HUDEP-2 (cell line): ENCODE data around the gene RIOK3.
"Not testable (repeated sequence)": the region's sequence is repeated elsewhere in the genome, so short reads cannot be mapped to it uniquely, and the experiment has no call there.

Source experiments
- DNase-seq, 76 experiments: peaks; one replicate each; lab custom pipeline; 2025; ENCODE audit not compliant: unreplicated experiment in 76 of 76; lab: John Stamatoyannopoulos, UW

Gene RIOK3

DNA sequence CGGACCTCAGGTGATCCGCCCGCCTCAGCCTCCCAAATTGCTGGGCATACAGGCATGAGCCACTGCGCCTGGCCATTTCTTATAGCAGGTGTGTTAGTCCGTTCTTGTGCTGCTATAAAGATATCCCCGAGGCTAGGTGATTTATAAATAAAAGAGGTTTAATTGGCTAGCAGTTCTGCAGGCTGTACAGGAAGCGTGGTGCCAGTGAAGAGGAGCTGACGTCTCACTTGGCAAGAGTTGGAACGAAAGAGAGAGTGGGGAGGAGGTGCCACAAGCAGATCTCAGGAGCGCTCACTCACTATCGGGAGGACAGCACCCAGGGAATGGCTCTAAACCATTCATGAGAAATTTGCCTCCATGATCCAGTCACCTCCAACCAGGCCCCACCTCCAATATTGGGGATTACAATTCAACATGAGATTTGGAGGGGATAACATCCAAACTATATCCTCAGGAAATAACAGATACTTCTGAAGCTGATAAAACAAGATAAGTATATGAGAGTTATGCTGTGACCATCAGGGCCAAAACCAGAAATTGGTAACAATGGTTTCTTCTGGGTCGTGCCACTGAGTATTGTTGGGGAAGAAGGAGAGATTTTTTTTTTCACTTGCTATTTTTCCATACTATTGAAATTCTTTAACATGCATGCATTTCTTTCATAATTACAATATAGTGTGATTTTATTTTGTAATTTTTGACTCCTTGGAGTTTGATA is 42.8 kb downstream of the RIOK3 start:
- peak in 4 of 76 experiments; percentile 1 to 5 (median 4) for DNase-seq

DNA sequence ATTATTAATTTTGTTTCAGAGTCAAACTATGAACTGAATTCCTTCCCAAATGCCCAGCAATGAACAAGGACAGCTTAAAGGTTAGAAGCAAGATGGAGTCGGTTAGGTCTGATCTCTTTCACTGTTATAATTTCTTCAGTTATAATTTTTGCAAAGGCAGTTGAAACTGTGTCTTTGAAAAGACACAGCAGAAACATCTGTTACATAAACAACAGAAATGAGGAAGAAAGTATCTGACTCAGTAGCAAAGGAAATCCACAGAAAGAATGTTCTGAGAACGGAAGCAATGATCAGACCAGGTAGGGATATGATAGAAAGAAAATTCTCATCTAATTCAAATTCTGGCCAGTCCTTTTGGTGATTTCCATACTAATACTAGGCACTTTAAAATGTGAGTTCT is 45.0 kb downstream of the RIOK3 start:
- no peak for DNase-seq

DNA sequence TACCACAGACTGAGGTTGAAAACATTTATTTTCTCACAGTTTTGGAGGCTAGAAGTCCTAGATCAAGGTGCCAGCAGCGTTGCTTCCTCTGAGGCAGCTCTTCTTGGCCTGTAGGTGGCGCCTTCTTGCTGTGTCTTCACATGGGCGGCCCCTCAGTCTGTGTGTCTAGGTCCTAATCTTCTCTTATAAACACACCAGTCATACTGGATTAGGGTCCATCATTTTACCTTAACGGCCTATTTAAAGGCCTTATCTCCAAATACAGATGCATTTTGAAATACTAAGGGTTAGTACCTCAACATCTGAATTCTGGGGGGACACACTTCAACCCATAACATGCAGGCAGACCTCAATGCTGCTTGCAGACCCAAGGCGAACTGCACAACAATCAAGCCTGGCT is 45.8 kb downstream of the RIOK3 start:
- DNase-seq = peak in 71 of 76 experiments; percentile 6 to 86 (median 58)

DNA sequence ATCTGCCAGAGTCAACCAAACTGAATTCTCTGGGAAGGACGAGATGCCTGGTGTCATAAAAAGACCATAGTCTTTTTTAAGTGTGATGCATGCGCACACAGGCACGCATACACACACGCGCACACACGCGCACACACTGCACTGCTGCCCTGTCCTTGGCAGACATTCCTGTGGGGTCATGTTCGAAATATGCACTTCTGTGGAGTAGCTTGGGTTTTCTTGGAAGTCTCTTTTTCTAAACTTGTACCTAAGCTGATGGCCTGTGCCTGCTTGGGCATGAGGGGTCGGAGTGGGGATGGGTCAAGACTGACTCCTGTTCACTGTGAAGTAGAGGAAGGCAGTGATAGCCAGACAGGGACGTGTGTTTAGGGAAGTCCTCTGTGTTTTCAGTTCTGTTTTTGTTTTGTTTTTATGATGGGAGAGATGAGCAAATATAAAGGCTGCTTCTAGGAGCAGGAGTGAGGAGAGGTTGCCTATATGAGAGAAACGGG is 46.2 kb downstream of the RIOK3 start:
- no peak for DNase-seq

DNA sequence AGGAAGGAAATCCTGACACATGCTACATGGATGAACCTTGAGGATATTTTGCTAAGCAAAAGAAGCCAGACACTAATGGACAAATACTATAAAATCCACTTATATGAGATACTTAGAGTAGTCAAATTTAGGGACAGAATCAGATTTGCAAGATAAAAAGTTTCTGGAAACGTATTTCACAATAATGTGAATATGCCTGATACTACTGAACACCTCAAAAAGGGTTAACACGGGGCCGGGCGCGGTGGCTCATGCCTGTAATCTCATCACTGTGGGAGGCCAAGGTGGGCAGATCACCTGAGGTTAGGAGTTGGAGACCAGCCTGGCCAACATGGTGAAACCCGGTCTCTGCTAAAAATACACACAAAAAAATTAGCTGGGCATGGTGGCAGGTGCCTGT is 48.5 kb downstream of the RIOK3 start:
- DNase-seq = no peak

DNA sequence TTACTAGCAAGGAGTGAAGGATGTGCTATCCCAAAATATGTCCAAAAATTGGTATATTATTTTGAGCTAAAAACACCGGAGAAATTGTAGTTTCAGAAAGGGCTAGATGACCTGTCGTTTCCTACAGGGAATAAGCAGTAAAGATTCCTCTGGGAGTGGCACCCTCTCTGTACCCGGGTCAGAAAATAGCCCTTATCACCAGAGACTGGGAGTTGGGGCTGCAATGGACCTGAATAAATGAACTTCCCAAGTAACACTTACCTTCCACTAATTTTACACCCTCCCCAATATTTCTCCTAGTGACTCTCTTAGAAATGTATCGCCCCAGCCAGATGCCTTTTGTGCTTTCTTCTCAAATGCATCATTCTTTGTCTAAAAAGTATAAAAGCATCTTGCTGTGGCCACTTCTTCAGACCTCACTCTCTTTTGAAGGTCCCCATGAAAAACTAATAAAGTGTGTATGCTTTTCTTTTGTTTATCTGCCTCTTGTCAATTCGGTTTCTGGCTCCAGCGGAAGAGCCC is 49.5 kb downstream of the RIOK3 start:
- peak in 3 of 76 experiments; percentile 22 to 52 (median 34) for DNase-seq

DNA sequence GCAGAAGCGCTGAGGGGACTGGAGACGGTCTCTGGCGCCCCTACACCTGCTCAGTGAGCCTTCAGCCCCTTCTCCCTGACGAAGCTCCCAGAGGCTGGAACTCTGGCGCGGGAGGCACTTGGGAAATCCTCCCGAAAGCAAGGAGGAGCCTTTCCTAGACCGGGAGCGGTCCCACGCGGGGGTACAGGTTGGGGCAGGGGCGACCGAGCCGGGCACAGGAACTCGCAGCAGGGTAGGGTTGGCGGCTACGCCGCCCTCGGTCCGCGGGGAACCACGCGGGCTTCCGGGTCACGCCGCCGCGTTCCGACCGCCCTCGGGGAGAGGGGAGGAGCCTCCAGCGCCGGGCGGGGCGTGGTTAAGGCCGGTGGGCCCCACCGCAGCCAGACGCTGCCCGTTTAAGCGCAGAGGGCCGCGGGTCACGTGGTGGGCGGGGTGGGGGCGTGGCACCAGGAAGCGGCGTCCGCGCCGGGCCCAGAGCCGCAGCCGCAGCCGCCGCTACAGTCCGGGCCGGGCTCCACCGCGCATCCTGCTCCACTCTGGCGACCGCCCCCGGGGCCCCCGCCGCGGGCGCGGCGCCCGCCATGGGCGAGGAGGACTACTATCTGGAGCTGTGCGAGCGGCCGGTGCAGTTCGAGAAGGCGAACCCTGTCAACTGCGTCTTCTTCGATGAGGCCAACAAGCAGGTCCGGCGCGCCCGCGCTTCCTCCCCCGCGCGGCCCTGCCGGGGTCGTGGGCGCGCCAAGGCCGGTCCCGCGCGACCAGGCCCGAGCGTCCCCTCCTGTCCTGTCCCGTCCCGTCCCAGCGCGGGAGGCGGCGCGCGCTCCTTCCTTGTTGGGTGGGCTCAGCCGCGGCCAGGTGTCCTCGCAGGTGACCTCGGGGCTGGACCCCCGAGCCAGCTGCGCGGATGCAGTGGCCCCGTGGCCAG is 50.2 kb downstream of the RIOK3 start, which contains the start of gene RMC1:
Gene RMC1, plus strand, starts transcription at position 474 of the 925 bp plus-strand sequence. Its CDS starts 108 bp downstream, at position 582.
- DNase-seq = peak in 75 of 76 experiments; percentile 29 to 99 (median 94)

DNA sequence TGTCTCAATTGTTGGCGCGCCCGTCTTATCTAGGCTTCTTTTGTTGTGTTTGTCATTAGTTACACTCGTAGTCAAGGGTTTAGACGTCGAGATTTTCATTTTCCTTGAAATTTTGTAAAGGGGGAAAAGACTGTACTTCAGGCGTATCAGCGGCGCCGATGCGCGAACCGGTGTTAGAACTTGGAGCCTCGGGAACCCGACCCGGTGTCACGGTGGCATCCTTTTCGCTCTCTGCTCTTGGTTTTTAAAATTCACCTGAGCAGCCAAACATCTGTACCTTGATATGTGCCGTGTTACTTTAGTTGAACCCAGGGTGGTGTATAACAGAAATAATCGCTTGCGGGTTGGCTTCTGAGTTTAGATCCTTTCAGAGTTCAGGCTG is 50.9 kb downstream of the RIOK3 start:
- DNase-seq = peak in 5 of 76 experiments; percentile 5 to 28 (median 21)

DNA sequence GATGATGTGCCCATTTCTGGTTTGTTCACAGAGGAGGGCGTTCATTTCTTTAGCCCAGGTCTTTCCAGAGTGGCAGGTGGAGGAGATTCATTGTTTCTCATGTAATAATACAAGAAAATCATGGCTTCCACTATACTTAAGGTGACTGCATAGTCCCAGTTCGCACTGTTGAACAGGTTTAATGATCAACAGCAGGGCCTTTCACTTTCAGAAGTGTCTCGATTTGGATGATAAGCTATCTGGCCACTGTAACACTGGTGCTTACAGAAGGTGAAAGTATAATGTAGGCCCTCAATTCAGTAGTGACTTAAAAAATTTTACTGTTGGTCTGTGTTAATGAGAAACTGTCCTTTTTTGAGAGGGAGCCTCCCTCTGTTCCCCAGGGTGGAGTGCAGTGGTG is 51.6 kb downstream of the RIOK3 start:
- DNase-seq = peak in 1 of 76 experiments; percentile 10

DNA sequence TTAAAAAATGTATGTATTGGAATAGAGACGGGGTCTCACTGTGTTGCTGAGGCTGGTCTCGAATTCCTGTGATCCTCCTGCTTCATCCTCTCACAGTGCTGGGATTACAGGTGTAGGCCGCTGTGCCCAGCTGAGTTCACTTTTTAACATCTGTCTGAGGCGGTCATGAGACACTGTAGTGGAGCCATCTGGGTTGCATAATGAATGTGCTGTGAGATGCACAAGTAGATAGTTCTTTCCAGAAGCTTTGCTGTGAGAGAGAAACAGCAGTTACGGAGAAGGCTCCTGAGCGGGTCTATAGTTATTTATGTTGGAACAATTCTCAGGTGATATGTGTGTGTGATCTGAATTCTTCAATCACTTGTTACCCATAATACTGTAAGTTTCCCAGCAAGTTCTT is 53.3 kb downstream of the RIOK3 start:
- DNase-seq = no peak

DNA sequence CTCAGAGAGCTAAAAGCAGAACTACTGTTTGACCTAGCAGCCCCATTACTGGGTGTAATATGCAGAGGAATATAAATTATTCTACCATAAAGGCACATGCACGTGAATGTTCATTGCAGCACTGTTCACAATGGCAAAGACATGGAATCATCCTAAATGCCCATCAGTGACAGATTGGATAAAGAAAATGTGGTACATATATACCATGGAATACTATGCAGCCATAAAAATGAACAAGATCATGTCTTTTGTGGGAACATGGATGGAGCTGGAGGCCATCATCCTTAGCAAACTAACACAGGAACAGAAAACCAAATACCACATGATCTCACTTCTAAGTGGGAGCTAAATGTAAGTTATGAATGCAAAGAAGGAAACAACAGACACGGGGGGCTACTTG is 57.8 kb downstream of the RIOK3 start:
- DNase-seq = not testable (repeated sequence)

DNA sequence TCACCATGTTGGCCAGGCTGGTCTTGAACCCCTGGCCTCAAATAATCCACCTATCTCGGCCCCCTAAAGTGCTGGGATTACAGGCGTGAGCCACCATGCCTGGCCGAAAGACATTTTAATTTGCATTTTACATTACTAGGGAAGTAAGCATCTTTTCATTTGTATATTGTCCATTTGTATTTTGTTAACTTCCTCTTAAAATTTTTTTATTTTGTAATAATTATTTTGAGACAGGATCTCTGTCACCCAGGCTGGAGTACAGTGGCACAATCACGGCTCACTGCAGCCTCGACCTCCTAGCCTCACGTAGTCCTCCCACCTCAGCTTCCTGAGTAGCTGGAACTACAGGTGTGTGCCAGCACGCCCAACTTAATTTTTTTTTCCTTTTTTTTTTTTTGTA is 59.1 kb downstream of the RIOK3 start:
- DNase-seq = not testable (repeated sequence)

DNA sequence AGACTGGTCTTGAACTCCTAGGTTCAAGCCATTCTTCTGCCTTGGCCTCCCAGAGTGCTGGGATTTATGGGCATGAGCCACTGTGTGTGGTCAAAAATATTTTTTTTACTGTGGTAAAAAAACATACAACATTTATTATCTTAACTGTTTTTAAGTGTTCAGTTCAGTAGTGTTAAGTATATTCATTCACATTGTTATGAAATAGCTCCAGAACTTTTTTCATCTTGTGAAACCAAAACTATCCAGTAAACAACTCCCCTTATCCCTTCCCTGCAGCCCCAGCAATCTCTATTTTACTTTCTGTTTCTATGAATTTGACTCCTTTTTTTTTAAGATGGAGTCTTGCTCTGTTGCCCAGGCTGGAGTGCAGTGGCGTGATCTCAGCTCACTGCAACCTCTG is 59.6 kb downstream of the RIOK3 start:
- no peak for DNase-seq

DNA sequence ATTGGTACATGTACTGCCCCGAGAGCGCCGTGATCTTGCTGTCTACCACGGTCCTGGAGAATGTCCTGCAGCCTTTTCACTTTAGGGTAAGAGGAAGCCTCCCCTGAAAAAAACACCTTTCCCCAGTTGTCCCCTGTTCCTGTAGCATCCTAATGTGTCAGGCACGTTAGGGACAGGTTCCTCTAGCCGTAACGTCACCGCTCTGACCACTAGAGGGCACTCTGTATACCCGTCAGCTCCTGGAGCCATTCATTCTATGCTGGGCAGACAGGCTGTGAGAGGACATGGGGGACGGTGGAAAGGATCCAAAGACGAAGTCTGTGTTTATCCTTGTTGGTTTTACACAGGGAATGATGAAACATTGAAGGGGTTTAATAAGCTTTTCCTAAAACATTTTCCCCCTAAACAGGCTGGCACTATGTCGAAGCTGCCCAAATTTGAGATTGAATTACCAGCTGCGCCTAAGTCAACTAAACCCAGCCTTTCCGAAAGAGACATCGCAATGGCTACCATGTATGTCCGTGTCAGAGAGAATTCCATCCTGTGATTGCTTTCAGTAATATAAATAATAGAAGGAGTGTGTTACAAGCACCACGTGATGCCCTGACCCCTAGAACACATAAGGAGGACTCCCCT is 62.9 kb downstream of the RIOK3 start:
- peak in 72 of 76 experiments; percentile 1 to 87 (median 58) for DNase-seq

DNA sequence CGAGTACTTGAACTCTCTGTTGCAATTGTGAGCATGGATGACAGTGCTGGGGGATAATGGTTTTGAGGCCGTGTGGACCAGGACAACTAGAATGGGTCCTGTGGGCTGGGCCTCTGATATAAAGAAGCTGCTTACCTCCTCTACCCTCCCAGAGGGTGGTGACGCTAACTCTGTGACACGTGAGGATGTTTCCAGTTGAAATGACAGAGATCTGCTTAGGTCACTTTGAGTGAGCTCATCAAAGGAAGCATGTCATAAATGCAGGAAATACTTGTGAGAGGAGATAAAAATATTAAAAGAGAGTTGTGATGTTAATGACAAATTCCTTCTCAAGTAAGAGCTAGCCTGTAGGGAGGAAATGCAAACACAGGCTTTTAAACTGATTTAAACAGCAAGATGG is 66.6 kb downstream of the RIOK3 start:
- DNase-seq = no peak

DNA sequence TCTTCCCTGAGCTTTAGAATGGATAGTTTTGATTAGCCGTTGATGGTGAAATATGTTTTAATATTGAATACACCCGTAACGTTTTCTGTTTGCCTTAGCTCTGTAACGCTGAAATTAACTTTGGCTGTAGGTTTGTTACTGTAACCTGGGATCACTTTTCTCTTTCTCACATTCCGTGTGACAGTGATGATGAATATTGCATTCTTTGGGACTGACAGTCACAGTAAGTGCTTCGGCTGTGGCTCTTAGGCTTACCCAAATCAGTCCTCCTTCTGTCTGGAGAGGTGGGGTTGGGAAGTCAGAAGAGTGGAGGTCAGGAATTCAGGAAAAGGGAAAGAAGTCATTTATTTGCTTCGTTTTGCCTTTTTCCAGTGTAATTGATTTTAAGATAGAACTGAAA is 68.2 kb downstream of the RIOK3 start:
- no peak for DNase-seq

DNA sequence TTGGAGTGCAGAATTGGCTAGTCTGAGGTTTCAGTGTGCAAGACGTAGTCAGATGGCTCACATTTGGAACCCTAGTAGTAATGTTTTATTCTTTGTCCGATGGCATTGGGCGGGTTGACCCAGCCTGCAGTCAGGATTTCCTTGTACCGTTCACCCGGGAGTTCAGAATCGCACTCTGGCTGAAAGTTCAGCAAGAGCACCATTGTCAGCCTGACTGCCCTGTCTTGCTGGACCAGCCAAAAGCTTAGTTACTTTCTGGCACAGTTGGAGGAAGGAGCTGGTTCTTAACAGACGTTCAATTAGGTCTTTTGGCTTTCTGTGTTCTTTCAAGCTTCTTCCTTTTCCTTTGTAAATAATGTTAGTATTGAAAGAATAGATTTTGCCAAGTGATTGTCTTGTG is 68.8 kb downstream of the RIOK3 start:
- DNase-seq = no peak

DNA sequence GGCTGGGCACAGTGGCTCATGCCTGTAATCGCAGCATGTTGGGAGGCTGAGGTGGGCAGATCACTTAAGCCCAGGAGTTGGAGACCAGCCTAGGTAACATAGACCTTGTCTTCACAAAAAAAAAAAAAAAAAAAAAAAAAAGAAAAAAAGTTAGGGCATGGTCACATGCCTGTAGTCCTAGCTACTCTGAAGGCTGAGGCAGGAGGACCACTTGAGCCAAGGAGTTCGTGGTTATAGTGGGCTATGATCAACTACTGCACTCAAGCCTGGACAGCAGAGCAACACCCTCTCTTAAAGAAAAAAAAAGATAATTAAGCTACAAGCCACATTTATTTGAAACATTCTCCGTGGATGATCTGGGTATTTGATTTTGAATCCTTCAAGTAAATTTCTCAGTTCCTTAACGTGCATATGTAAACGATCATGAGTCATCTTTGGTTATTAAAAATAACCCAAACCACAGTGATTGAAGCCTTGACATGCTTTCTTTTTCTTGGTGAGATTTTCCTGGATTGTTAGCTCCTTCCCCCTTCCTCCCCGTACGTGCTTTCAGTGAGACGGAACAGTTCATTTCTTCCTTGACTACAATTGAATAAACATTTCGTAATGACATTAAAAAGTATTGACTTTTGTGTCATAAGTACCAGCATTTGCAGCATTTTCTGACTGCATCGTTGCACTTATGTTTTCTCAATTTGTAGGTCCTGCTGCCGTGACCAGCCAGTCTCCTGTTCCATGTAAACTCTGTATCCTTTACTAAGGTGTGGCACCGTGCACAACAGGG is 70.5 kb downstream of the RIOK3 start:
- no peak for DNase-seq

DNA sequence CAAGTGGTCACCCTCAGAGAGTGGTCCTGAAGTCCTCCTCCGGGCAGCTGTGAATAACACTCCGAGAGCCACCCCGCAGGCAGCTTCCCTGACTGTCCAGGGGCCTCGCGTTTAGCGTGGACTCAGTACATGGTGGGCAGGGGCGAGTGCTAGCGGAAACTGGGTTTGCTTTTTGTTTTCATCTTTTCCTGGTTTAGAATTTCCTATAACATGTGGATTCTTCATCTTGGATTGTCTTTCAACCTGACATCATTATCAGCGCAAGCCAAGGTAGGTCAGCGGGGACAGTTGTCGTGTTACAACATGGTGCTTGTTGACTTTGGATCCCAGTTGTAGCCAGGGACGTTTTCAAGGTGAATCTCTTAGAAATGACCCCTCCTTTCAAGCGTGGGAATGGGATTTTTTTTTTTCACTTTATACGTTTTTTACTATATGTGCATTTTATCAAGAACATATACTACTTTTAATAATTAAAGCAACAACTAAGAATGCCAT is 71.2 kb downstream of the RIOK3 start:
- no peak for DNase-seq
